GM21825 (cell line): Measurements from ENCODE around the gene GOLGA3.

ENCODE experiments used
- ATAC-seq: cut with Tn5 transposase; IDR thresholded peaks from one replicate; pipeline ENCODE4 v1.9.1; 2021; ENCODE audit warnings: mild to moderate bottlenecking, moderate library complexity; ENCODE audit not compliant: unreplicated experiment

The GOLGA3 gene

DNA sequence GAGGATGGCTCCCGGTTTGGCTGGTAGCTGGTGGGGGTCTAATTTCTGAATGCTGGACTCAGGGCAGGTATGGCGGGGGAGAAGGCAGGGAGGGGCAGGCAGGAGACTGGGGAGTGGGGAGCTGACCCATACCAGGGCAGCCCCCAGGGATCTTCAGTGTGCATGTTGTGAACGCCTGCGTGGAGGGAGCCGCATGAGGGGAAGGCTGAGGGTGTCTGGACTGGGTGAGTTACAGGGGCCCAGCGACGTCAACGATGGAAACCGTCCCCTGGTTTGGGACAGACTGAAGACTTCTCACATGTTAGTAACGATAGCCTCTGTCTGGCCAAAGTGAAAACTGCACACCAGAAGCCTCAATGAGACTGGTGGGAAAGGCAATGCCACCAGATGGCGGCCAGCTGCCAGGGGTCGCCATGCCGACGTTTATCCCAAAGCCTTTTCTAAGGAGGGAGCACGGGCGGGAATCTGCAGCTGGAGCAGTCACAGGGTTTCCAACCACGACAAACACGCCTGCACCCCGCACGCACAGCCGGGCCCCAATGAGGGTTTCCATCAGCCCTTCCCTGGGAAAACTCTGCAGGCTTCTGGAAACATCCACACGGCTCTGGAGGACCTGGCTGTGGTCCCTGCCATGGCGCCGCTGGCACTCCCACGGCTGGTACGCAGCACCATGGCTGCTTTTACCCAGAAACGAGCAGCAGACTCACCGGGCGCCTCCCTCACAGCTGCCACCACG is 104.0 kb downstream of the GOLGA3 start:
- no peak for ATAC-seq

DNA sequence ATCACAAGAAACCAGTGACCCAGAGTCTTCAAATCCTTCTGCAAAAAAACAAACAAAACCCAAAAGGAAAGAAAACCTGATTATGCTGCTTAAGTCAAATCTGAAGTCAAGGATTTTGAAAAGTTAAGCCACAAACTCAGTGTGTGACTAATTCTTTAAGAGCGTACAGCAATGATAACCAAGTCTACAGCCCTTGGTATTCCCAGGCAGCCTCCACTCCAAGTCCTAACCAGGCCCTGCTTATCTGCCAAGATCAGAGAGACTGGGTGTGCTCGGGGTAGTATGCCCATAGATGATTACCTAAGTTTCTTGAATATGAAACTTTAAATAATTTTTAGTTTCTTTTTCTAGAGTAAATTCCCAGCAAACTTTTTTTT is 104.9 kb downstream of the GOLGA3 start:
- no peak for ATAC-seq

GRCh38 chr12:132723015-132723763 is 105.5 kb downstream of the GOLGA3 start:
- ATAC-seq, result no peak

GRCh38 chr12:132720606-132721345 is 107.9 kb downstream of the GOLGA3 start:
- no peak for ATAC-seq

DNA sequence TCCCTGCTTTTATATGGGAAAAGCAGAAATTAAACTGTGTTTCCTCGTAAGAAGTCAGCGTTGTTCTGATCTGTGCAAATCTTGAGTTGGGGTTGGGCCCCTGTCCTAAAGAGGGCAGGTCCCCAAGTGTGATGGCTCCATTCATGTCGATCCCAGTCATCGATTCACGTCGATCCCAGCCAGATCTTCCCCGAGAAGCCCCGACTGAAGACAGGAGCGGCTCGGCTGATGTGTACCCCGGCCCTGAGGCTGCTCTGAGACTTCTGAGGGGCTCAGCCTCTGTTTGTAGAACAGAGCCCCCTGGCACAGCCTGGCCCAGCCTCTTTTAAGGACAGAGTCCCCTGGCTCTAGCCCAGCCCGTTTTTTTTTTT is 108.7 kb downstream of the GOLGA3 start:
- ATAC-seq, result no peak

DNA sequence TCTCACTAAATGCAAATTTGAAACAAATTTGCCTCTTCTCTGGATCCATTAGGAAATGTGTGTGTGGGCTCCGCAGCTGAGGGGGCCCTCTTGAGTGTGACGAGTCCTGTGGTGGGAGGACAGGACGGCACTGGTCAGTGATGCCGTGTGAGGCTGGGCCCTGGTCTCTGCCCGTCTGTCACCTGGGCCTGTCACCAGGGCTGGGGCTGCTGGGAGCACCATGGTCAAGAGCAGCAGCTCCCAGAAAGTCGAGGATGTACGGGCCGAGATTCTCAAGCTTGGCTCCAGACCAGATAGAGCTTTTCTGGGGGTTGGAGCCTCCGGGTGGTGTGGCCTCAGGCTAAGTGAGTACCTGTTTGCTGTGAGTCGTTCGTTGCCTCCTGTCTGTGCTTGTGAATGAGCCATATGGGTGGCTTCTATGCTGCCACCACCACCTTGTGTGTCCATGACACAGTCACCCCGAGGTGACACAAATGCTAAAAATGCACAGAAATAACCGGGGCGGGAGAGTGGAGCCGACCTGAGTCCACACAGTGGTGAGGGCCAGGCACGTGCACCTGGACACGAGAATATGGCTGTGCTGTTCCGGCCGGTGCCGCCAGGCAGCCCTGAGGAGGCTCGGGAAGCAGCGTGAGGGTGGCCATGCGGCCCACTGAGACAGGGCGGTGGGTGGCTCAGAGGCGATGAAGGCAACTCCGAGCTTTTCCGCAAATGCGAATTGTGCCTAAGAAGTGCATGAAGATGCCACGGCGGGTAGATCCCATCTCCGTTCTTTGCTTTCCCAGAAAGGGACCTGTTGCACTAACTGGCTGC is 109.3 kb downstream of the GOLGA3 start:
- ATAC-seq, result no peak
